Trophoblast cell (in vitro differentiated cells and primary cell): ENCODE measurements around the gene SFRP5.

Experiments
- DNase-seq, 2 donors: peaks; one replicate each; pipeline ENCODE4 v3.0.0-alpha.2; 2016
- H2AFZ ChIP-seq: 2 replicates; pipeline ENCODE4 v1.6.1; 2013; ENCODE audit warnings: low read length, moderate library complexity, mild to moderate bottlenecking; ENCODE audit not compliant: insufficient read depth, poor library complexity
- H2AK5ac ChIP-seq: 2 replicates; pipeline ENCODE4 v1.6.1; 2013; ENCODE audit warnings: mild to moderate bottlenecking, low read length
- H2BK120ac ChIP-seq: 2 replicates; pipeline ENCODE4 v1.6.1; 2013; ENCODE audit warnings: low read length, mild to moderate bottlenecking, moderate library complexity; ENCODE audit not compliant: insufficient read depth, poor library complexity
- H2BK12ac ChIP-seq: 2 replicates; pipeline ENCODE4 v1.6.1; 2013; ENCODE audit warnings: mild to moderate bottlenecking, low read length, moderate library complexity
- H2BK5ac ChIP-seq: 2 replicates; pipeline ENCODE4 v1.6.1; 2013; ENCODE audit warnings: low read length, low read depth, moderate library complexity, mild to moderate bottlenecking; ENCODE audit not compliant: poor library complexity
- H3K14ac ChIP-seq: 2 replicates; pipeline ENCODE4 v1.6.1; 2013; ENCODE audit warnings: mild to moderate bottlenecking, low read length
- H3K18ac ChIP-seq: 2 replicates; pipeline ENCODE4 v1.6.1; 2013; ENCODE audit warnings: mild to moderate bottlenecking, low read length
- H3K23ac ChIP-seq: 2 replicates; pipeline ENCODE4 v1.6.1; 2013; ENCODE audit warnings: low read length
- H3K27ac ChIP-seq: 2 replicates; pipeline ENCODE4 v1.5.1; 2013; ENCODE audit warnings: low read depth, mild to moderate bottlenecking, inconsistent platforms, low read length, moderate library complexity
- H3K27me3 ChIP-seq: 2 replicates; pipeline ENCODE4 v1.6.1; 2013; ENCODE audit warnings: inconsistent platforms, mild to moderate bottlenecking, low read length, moderate library complexity; ENCODE audit not compliant: insufficient read depth
- H3K36me3 ChIP-seq, 2 experiments: 1 replicate in 1 of 2; 2 replicates in 1 of 2; pipeline ENCODE4 v1.6.1; 2013; ENCODE audit warnings: low read length in 2 of 2, mild to moderate bottlenecking in 2 of 2, moderate library complexity in 1 of 2; ENCODE audit not compliant: insufficient read depth in 2 of 2, control insufficient read depth in 1 of 2
- H3K4ac ChIP-seq: 2 replicates; pipeline ENCODE4 v1.6.1; 2013; ENCODE audit warnings: low read depth, mild to moderate bottlenecking, low read length, moderate library complexity
- H3K4me1 ChIP-seq, 2 experiments: 1 replicate in 1 of 2; 2 replicates in 1 of 2; pipeline ENCODE4 v1.6.1; 2013; ENCODE audit warnings: low read length in 2 of 2, mild to moderate bottlenecking in 2 of 2, moderate library complexity in 1 of 2; ENCODE audit not compliant: insufficient read depth in 2 of 2, control insufficient read depth in 1 of 2
- H3K4me2 ChIP-seq: 2 replicates; pipeline ENCODE4 v1.6.1; 2013; ENCODE audit warnings: inconsistent platforms, mild to moderate bottlenecking, low read length, moderate library complexity
- H3K4me3 ChIP-seq: 2 replicates; pipeline ENCODE4 v1.5.1; 2013; ENCODE audit warnings: mild to moderate bottlenecking, low read depth, low read length, inconsistent platforms
- H3K79me1 ChIP-seq: one replicate; pipeline ENCODE4 v1.6.1; 2013; ENCODE audit warnings: low read length
- H3K79me2 ChIP-seq: 2 replicates; pipeline ENCODE4 v1.6.1; 2013; ENCODE audit warnings: low read length, mild to moderate bottlenecking; ENCODE audit not compliant: control insufficient read depth, insufficient read depth, poor library complexity
- H3K9ac ChIP-seq: 2 replicates; pipeline ENCODE4 v1.6.1; 2013; ENCODE audit warnings: mild to moderate bottlenecking, low read length
- H3K9me3 ChIP-seq: 2 replicates; pipeline ENCODE4 v1.6.1; 2013; ENCODE audit warnings: low read depth, mild to moderate bottlenecking, control low read depth, inconsistent platforms, low read length; ENCODE audit not compliant: insufficient read depth
- H4K12ac ChIP-seq: 2 replicates; pipeline ENCODE4 v1.6.1; 2013; ENCODE audit warnings: low read depth, mild to moderate bottlenecking, low read length, moderate library complexity
- H4K8ac ChIP-seq: 2 replicates; pipeline ENCODE4 v1.6.1; 2013; ENCODE audit warnings: low read depth, mild to moderate bottlenecking, low read length, moderate library complexity
- H4K91ac ChIP-seq: one replicate; pipeline ENCODE4 v1.6.1; 2013; ENCODE audit warnings: low read depth, mild to moderate bottlenecking, low read length, moderate library complexity
- WGBS: extraction: QIAGEN DNeasy Blood & Tissue Kit; methylation state at CpG from one replicate; pipeline ENCODE4 v1.1.7; 2013; ENCODE audit warnings: missing lambda C conversion rate; ENCODE audit not compliant: insufficient read length, insufficient coverage; ENCODE audit errors: extremely low coverage; 5-methylcytosine and 5-hydroxymethylcytosine counted together

The SFRP5 gene

DNA sequence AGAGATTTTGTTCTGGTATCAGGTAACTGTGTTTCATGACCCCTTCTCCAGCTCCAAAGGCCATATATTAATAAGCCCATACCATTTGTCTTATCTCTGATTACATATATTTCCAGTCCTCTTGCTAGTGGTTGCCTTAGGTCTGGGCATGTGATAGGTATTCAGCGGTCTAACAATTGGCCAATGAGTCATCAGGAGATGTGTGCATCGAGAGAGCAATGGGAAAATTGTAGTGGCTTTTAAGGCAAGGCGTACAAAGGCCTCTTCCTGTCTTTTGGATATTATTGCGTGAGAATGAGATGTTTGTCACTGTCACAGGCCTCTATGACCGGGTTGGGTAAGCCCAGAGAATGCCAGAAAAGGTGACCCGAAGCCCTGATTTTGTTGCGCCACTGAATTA, 38.6 kb upstream of the SFRP5 start:
- Histone ChIP-seq H2AK5ac (no peak overlapping the region), H4K12ac (no peak overlapping the region), H4K8ac (no peak overlapping the region), H3K4me2 (no peak overlapping the region), H3K18ac (no peak overlapping the region), H3K9me3 (no peaks in the 10 kb centered on the region), H3K79me2 (no peaks in the 10 kb centered on the region), H2BK12ac (no peak overlapping the region), H2AFZ (no peak overlapping the region), H3K4me1 (peaks cover 0 to 2% of the 10 kb centered on the region in 2 experiments), H3K4ac (no peak overlapping the region), H3K36me3 (no peaks in the 10 kb centered on the region), H2BK5ac (no peak overlapping the region), H3K27me3 (no peaks in the 10 kb centered on the region), H3K79me1 (no peaks in the 10 kb centered on the region), H2BK120ac (no peak overlapping the region), H3K23ac (no peak overlapping the region), H3K14ac (no peak overlapping the region), H3K27ac (no peak overlapping the region), H3K4me3 (no peak overlapping the region), H3K9ac (no peak overlapping the region), H4K91ac (no peak overlapping the region)
- peak in 1 of 2 donors; percentile 16 for DNase-seq
- WGBS, result no CpG with 5 or more reads among the region's 7 CpGs

- Histone ChIP-seq H3K4me3 (no peak overlapping the region), H3K36me3 (no peaks in the 10 kb centered on the region), H3K79me1 (no peaks in the 10 kb centered on the region), H4K8ac (no peak overlapping the region), H3K79me2 (no peaks in the 10 kb centered on the region), H3K9ac (no peak overlapping the region), H2AK5ac (no peak overlapping the region), H4K12ac (no peak overlapping the region), H2AFZ (no peak overlapping the region), H4K91ac (no peak overlapping the region), H3K23ac (no peak overlapping the region), H3K18ac (no peak overlapping the region), H3K4me1 (peaks cover 0 to 2% of the 10 kb centered on the region in 2 experiments), H2BK120ac (no peak overlapping the region), H3K4ac (no peak overlapping the region), H3K14ac (no peak overlapping the region), H3K27me3 (no peaks in the 10 kb centered on the region), H2BK5ac (no peak overlapping the region), H3K9me3 (no peaks in the 10 kb centered on the region), H3K4me2 (no peak overlapping the region), H2BK12ac (no peak overlapping the region), H3K27ac (no peak overlapping the region)
- no CpG with 5 or more reads among the region's 6 CpGs for WGBS
- DNase-seq, result no peak
Observed at GRCh38 chr10:97805949-97806348, 34.1 kb upstream of the SFRP5 start.

DNA sequence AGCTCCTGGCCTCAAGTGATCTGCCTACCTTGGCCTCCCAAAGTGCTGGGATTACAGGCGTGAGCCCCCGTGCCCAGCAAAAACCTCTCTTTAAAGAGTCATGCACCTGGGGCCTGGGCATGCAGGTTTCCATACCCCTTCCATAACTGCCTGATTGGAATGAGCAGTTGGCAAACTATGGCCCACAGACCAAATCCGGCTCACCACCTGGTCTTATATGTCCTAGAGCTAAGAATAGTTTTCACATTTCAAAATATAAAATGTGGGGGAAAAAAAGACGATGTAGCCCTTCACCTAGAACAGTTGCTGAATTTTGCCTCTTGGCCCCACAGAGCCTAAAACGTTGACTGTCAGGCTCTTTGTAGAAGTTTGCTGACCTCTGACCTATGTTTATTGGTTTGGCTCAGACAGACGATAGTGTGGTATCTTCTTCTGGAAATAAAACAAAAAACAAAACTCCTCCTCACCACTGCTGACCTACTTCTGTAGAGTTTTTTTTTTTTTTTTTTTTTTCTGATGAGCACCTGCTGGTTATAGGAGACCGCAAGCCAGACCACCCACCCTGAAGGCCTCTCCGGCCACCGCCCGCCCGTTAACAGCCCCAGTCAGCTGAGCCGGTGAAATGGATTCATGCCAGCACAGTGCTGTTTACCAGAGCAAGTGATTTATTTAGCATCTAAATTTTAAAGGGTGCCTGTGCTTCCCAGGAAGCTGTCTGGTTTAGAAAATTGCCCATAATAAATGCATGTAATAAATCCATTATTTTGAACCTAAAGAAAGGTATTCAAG, 33.5 kb upstream of the SFRP5 start:
- H3K27ac ChIP-seq, result no peak overlapping the region
- peaks cover 0 to 2% of the 10 kb centered on the region in 2 experiments for H3K4me1 ChIP-seq
- no peaks in the 10 kb centered on the region for H3K36me3 ChIP-seq
- H3K9me3 ChIP-seq, result peaks cover under 1% of the 10 kb centered on the region
- H3K14ac ChIP-seq, result no peak overlapping the region
- H3K23ac ChIP-seq, result no peak overlapping the region
- no peak overlapping the region for H3K18ac ChIP-seq
- H2BK12ac ChIP-seq, result no peak overlapping the region
- DNase-seq, result no peak
- no CpG with 5 or more reads among the region's 12 CpGs for WGBS
- no peak overlapping the region for H4K8ac ChIP-seq
- no peaks in the 10 kb centered on the region for H3K27me3 ChIP-seq
- no peak overlapping the region for H3K9ac ChIP-seq
- H3K79me1 ChIP-seq, result no peaks in the 10 kb centered on the region
- no peak overlapping the region for H2BK5ac ChIP-seq
- no peak overlapping the region for H2AFZ ChIP-seq
- H3K4me2 ChIP-seq, result no peak overlapping the region
- no peak overlapping the region for H2BK120ac ChIP-seq
- no peaks in the 10 kb centered on the region for H3K79me2 ChIP-seq
- no peak overlapping the region for H4K12ac ChIP-seq
- H4K91ac ChIP-seq, result no peak overlapping the region
- no peak overlapping the region for H3K4ac ChIP-seq
- no peak overlapping the region for H3K4me3 ChIP-seq
- no peak overlapping the region for H2AK5ac ChIP-seq

DNA sequence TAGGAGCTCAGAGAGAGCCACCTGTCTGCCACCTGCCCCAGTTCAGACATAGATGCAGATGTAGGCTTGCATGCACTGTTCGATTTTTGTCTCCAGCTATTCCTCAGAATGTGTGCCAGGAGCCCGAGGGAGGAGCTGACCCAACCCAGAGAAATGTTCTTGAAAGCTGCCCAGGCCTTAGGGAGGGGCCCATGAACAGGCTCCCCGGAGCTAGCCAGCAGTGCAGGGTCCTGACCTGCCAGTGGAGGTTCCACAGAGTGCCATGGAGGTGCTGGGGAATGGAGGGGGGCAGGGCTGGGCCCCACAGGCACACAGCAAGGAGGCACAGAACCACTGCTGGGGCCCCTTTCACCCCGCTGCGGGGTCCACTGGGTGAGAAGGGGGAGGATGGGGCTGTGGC, 29.6 kb upstream of the SFRP5 start:
- no peak overlapping the region for H2AFZ ChIP-seq
- H3K79me2 ChIP-seq, result no peaks in the 10 kb centered on the region
- H3K27me3 ChIP-seq, result no peaks in the 10 kb centered on the region
- H3K18ac ChIP-seq, result no peak overlapping the region
- H3K36me3 ChIP-seq, result no peaks in the 10 kb centered on the region
- H3K4me1 ChIP-seq, result no peaks in the 10 kb centered on the region
- H3K79me1 ChIP-seq, result no peaks in the 10 kb centered on the region
- H3K4me3 ChIP-seq, result no peak overlapping the region
- H3K9ac ChIP-seq, result no peak overlapping the region
- H4K91ac ChIP-seq, result no peak overlapping the region
- H3K9me3 ChIP-seq, result peaks cover 4% of the 10 kb centered on the region
- H2BK12ac ChIP-seq, result no peak overlapping the region
- no peak overlapping the region for H3K14ac ChIP-seq
- H3K27ac ChIP-seq, result no peak overlapping the region
- no peak overlapping the region for H4K8ac ChIP-seq
- no peak overlapping the region for H3K4me2 ChIP-seq
- no peak overlapping the region for H2BK5ac ChIP-seq
- WGBS, result no CpG with 5 or more reads among the region's 5 CpGs
- no peak overlapping the region for H4K12ac ChIP-seq
- H3K4ac ChIP-seq, result no peak overlapping the region
- H3K23ac ChIP-seq, result no peak overlapping the region
- H2AK5ac ChIP-seq, result no peak overlapping the region
- DNase-seq, result no peak
- H2BK120ac ChIP-seq, result no peak overlapping the region
